Measurements from ENCODE around the gene TRAFD1. TPM values are rescaled to one million over a fixed set of nuclear protein-coding genes. Genes with fewer than 3 reads are reported as not detected.
A peak's percentile ranks its signal among the peaks of the same experiment; 100 is the strongest.

Gene TRAFD1
- total RNA-seq, 1 experiment from 2014 or later, result 13.5 TPM

- DNase-seq (ENCODE audit: low spot score), result peak; percentile 77
Observed at GRCh38 chr12:112198120-112198733, 72.9 kb downstream of the TRAFD1 start.

DNA sequence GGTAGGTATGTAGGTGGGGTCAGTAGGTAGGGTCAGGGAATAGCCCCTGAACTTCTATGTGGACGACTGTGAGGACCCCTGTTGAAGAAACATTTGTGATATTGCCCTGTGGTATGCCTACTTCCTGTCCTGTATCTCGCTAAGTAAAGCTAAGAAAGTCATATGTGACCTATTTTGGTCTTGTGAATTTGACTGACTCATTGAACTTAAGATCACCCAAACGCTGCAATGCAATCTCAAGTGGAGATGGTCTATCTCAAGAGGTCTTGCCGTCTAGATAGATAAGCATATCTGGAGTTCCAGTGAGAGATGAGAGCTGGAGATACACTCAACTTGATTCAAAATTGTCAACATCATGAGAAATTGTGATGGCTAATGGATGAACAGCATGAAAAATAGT is 73.8 kb downstream of the TRAFD1 start:
- no peak for DNase-seq (ENCODE audit: low spot score)

Small RNA genes within 50 kb of the gene (small RNA-seq; reads per million reads assigned to genes)
- not detected for gene RF00019

Other genes with a start within 250 kb of the TRAFD1 start
- 2.2 and 3.5 TPM in 2 replicates for gene TMEM116, start 112.4 kb upstream of the TRAFD1 start, total RNA-seq (2014; rRNA removed; shearing (Covaris generic))
- 74.4 and 80.1 TPM in 2 replicates for gene ERP29, start 112.1 kb upstream of the TRAFD1 start, total RNA-seq (2014; rRNA removed; shearing (Covaris generic))
- gene NAA25, start 16.8 kb upstream of the TRAFD1 start, total RNA-seq (2014; rRNA removed; shearing (Covaris generic)), result 11.3 and 13.5 TPM in 2 replicates